Fibroblast of lung (primary cell): ENCODE measurements around the gene SLC16A2. TPM values are rescaled to one million over a fixed set of nuclear protein-coding genes. Genes with fewer than 3 reads are reported as not detected.

Experiments used
- DNase-seq, 2 donors: peaks; one replicate each; pipeline versions ENCODE4 v3.0.0 to v3.0.0-alpha.2; 2010; ENCODE audit warnings: low read depth in 2 of 2
- H2AFZ ChIP-seq: 2 replicates; pipeline ENCODE4 v1.5.1; 2012; ENCODE audit warnings: low read length, control low read depth, inconsistent platforms
- H3K27ac ChIP-seq: 2 replicates; pipeline ENCODE4 v1.5.1; 2011; ENCODE audit warnings: low read length, control low read depth; ENCODE audit not compliant: insufficient read depth
- H3K27me3 ChIP-seq: 2 replicates; pipeline ENCODE4 v1.5.1; 2011; ENCODE audit warnings: mild to moderate bottlenecking, low read length; ENCODE audit not compliant: control insufficient read depth, insufficient read depth
- H3K36me3 ChIP-seq: 2 replicates; pipeline ENCODE4 v1.5.1; 2011; ENCODE audit warnings: low read length; ENCODE audit not compliant: control insufficient read depth, insufficient read depth
- H3K4me1 ChIP-seq: 2 replicates; pipeline ENCODE4 v1.5.1; 2011; ENCODE audit warnings: low read length; ENCODE audit not compliant: control insufficient read depth, insufficient read depth; ENCODE audit errors: extremely low read depth
- H3K4me2 ChIP-seq: 2 replicates; pipeline ENCODE4 v1.5.1; 2011; ENCODE audit warnings: low read length, control low read depth; ENCODE audit not compliant: insufficient read depth; ENCODE audit errors: extremely low read depth
- H3K4me3 ChIP-seq, 4 experiments: fragments of 200-600 bp in 1 of 4; sonication (generic) in 1 of 4; replicated peaks in 1 of 4; 2 replicates each; pipeline ENCODE4 v1.5.1; 2011 to 2016; ENCODE audit warnings: low read length in 4 of 4, low read depth in 3 of 4, mild to moderate bottlenecking in 3 of 4, control low read depth in 2 of 4, inconsistent platforms in 1 of 4, mixed read lengths in 1 of 4; ENCODE audit not compliant: insufficient read depth in 1 of 4; ENCODE audit errors: control extremely low read depth in 1 of 4
- H3K79me2 ChIP-seq: 2 replicates; pipeline ENCODE4 v1.5.1; 2012; ENCODE audit warnings: mild to moderate bottlenecking, low read length, inconsistent platforms; ENCODE audit not compliant: control insufficient read depth, insufficient read depth
- H3K9ac ChIP-seq: 2 replicates; pipeline ENCODE4 v1.5.1; 2011; ENCODE audit warnings: mild to moderate bottlenecking, low read length, control low read depth; ENCODE audit not compliant: insufficient read depth
- H3K9me3 ChIP-seq: 2 replicates; pipeline ENCODE4 v1.5.1; 2012; ENCODE audit warnings: low read depth, low read length; ENCODE audit not compliant: control insufficient read depth, insufficient read depth
- H4K20me1 ChIP-seq: 2 replicates; pipeline ENCODE4 v1.5.1; 2011; ENCODE audit warnings: low read length; ENCODE audit not compliant: control insufficient read depth, insufficient read depth; ENCODE audit errors: extremely low read depth
- CTCF ChIP-seq, 2 donors: IDR thresholded peaks in 1 of 2; conservative IDR thresholded peaks in 1 of 2; 1 replicate in 1 of 2; 2 replicates in 1 of 2; pipeline ENCODE4 v1.5.1; 2011 to 2012; ENCODE audit warnings: low read length in 2 of 2, control low read depth in 1 of 2, inconsistent platforms in 1 of 2, low read depth in 1 of 2, mild to moderate bottlenecking in 1 of 2
- EZH2 ChIP-seq: IDR thresholded peaks from 2 replicates; pipeline ENCODE4 v1.5.1; 2012; ENCODE audit warnings: low read length, control low read depth, mild to moderate bottlenecking; ENCODE audit errors: missing control alignments
- polyA plus RNA-seq, 2 donors: library from polyadenylated mRNA; depleted of rRNA in 1 of 2; stranded (reverse) in 1 of 2; unstranded in 1 of 2; fragments of >200 nt; gene quantifications; 2 replicates each; pipeline ENCODE4 v1.2.1, GENCODE V29; 2011 to 2012; ENCODE audit warnings: missing spikeins in 1 of 2
- total RNA-seq: library from RNA; depleted of rRNA; stranded (reverse); fragments of >200 nt; gene quantifications from 2 replicates; pipeline ENCODE4 v1.2.1, GENCODE V29; 2014

SLC16A2 gene
- total and polyA plus RNA-seq, 2 donors (not counting 1 experiment from before 2014, with no cell fraction given), result 7.8 to 27.2 TPM

DNA sequence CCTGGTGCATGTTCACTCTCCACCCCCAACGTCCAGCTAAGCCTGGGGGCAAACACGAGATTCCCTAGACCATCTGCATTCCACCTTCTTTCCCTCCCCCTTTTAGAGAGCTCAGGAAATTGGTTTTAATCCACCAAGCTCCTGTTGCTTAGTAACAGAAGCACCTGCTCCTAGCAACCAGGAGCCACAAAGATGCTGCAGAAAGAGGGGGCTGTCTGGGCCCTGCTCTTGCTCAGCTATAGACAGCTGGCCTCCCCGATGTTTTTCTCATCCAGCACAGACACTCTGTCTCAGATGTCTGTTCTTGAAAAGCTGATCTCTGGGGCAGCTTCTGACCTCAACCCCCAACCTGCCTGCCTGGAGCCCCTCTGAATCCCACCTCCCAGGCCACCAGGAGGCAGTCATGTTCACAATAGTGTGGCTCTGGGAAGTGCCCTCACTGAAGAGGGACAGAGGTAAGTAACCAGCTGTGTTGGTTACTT lies 71.5 kb downstream of the SLC16A2 start:
- H3K27me3 ChIP-seq, result no peaks in the 10 kb centered on the region
- no peak for TF ChIP-seq EZH2
- H3K4me2 ChIP-seq, result no peak overlapping the region
- H3K9ac ChIP-seq, result no peak overlapping the region
- H3K4me3 ChIP-seq, result no peak overlapping the region
- H3K27ac ChIP-seq, result no peak overlapping the region
- H3K36me3 ChIP-seq, result no peaks in the 10 kb centered on the region
- no peaks in the 10 kb centered on the region for H3K9me3 ChIP-seq
- H4K20me1 ChIP-seq, result no peaks in the 10 kb centered on the region
- DNase-seq, result no peak
- no peaks in the 10 kb centered on the region for H3K4me1 ChIP-seq
- H2AFZ ChIP-seq, result no peak overlapping the region
- no peaks in the 10 kb centered on the region for H3K79me2 ChIP-seq

DNA sequence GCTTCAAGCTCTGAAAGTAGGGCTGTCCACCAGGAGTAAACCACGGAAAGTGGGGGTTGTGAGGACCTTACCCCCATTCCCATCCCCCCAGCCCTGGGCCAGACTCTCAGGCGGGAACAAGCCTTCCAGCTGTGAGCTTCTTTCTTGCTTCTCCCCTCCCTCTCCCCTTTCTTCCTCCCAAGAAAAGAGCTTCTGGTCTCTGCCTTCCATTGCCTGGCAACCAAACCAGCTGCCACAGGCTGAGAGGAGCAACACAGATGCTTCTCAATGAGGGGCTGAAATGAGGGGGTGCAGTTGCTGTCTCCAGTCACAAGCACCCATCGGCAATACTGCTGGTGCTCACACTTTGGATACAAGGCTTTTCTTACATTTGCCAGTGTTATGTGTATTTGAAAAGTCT lies 72.5 kb downstream of the SLC16A2 start:
- Histone ChIP-seq H3K36me3 (no peaks in the 10 kb centered on the region), H4K20me1 (no peaks in the 10 kb centered on the region), H3K4me2 (no peak overlapping the region), H3K27me3 (no peaks in the 10 kb centered on the region), H3K9ac (no peak overlapping the region), H3K4me3 (no peak overlapping the region), H3K9me3 (no peaks in the 10 kb centered on the region), H2AFZ (no peak overlapping the region), H3K79me2 (no peaks in the 10 kb centered on the region), H3K27ac (no peak overlapping the region), H3K4me1 (no peaks in the 10 kb centered on the region)
- DNase-seq, result no peak
- TF ChIP-seq CTCF (conservative IDR thresholded peaks at IDR 0.05 in 1 of 2, IDR thresholded peaks at IDR 0.05 in 1 of 2; ENCODE audit: low read depth in 1 of 2, low read length in 2 of 2), result no peak
- no peak for TF ChIP-seq EZH2

GRCh38 chrX:74498924-74499323 lies 77.6 kb downstream of the SLC16A2 start:
- Histone ChIP-seq H3K36me3 (no peaks in the 10 kb centered on the region), H3K27me3 (no peaks in the 10 kb centered on the region), H2AFZ (no peak overlapping the region), H3K4me1 (no peaks in the 10 kb centered on the region), H4K20me1 (no peaks in the 10 kb centered on the region), H3K27ac (no peak overlapping the region), H3K9me3 (no peaks in the 10 kb centered on the region), H3K79me2 (no peaks in the 10 kb centered on the region), H3K9ac (no peak overlapping the region), H3K4me3 (no peak overlapping the region), H3K4me2 (no peak overlapping the region)
- TF ChIP-seq EZH2 (no peak), CTCF (conservative IDR thresholded peaks at IDR 0.05 in 1 of 2, IDR thresholded peaks at IDR 0.05 in 1 of 2; ENCODE audit: low read depth in 1 of 2, low read length in 2 of 2) (no peak)
- no peak for DNase-seq
